Fibroblast of lung (primary cell): ENCODE results near the gene PGF. TPM values are rescaled to one million over a fixed set of nuclear protein-coding genes. Genes with fewer than 3 reads are reported as not detected.
"Not testable (repeated sequence)": the region's sequence is repeated elsewhere in the genome, so short reads cannot be mapped to it uniquely, and the experiment has no call there.

ENCODE experiments used
- DNase-seq, 2 donors: peaks; one replicate each; pipeline versions ENCODE4 v3.0.0 to v3.0.0-alpha.2; 2010; ENCODE audit warnings: low read depth in 2 of 2
- H2AFZ ChIP-seq: 2 replicates; pipeline ENCODE4 v1.5.1; 2012; ENCODE audit warnings: low read length, control low read depth, inconsistent platforms
- H3K27ac ChIP-seq: 2 replicates; pipeline ENCODE4 v1.5.1; 2011; ENCODE audit warnings: low read length, control low read depth; ENCODE audit not compliant: insufficient read depth
- H3K27me3 ChIP-seq: 2 replicates; pipeline ENCODE4 v1.5.1; 2011; ENCODE audit warnings: mild to moderate bottlenecking, low read length; ENCODE audit not compliant: control insufficient read depth, insufficient read depth
- H3K36me3 ChIP-seq: 2 replicates; pipeline ENCODE4 v1.5.1; 2011; ENCODE audit warnings: low read length; ENCODE audit not compliant: control insufficient read depth, insufficient read depth
- H3K4me1 ChIP-seq: 2 replicates; pipeline ENCODE4 v1.5.1; 2011; ENCODE audit warnings: low read length; ENCODE audit not compliant: control insufficient read depth, insufficient read depth; ENCODE audit errors: extremely low read depth
- H3K4me2 ChIP-seq: 2 replicates; pipeline ENCODE4 v1.5.1; 2011; ENCODE audit warnings: low read length, control low read depth; ENCODE audit not compliant: insufficient read depth; ENCODE audit errors: extremely low read depth
- H3K4me3 ChIP-seq, 4 experiments: fragments of 200-600 bp in 1 of 4; sonication (generic) in 1 of 4; replicated peaks in 1 of 4; 2 replicates each; pipeline ENCODE4 v1.5.1; 2011 to 2016; ENCODE audit warnings: low read length in 4 of 4, low read depth in 3 of 4, mild to moderate bottlenecking in 3 of 4, control low read depth in 2 of 4, inconsistent platforms in 1 of 4, mixed read lengths in 1 of 4; ENCODE audit not compliant: insufficient read depth in 1 of 4; ENCODE audit errors: control extremely low read depth in 1 of 4
- H3K79me2 ChIP-seq: 2 replicates; pipeline ENCODE4 v1.5.1; 2012; ENCODE audit warnings: mild to moderate bottlenecking, low read length, inconsistent platforms; ENCODE audit not compliant: control insufficient read depth, insufficient read depth
- H3K9ac ChIP-seq: 2 replicates; pipeline ENCODE4 v1.5.1; 2011; ENCODE audit warnings: mild to moderate bottlenecking, low read length, control low read depth; ENCODE audit not compliant: insufficient read depth
- H3K9me3 ChIP-seq: 2 replicates; pipeline ENCODE4 v1.5.1; 2012; ENCODE audit warnings: low read depth, low read length; ENCODE audit not compliant: control insufficient read depth, insufficient read depth
- H4K20me1 ChIP-seq: 2 replicates; pipeline ENCODE4 v1.5.1; 2011; ENCODE audit warnings: low read length; ENCODE audit not compliant: control insufficient read depth, insufficient read depth; ENCODE audit errors: extremely low read depth
- EZH2 ChIP-seq: IDR thresholded peaks from 2 replicates; pipeline ENCODE4 v1.5.1; 2012; ENCODE audit warnings: low read length, control low read depth, mild to moderate bottlenecking; ENCODE audit errors: missing control alignments
- polyA plus RNA-seq, 2 donors: library from polyadenylated mRNA; depleted of rRNA in 1 of 2; stranded (reverse) in 1 of 2; unstranded in 1 of 2; fragments of >200 nt; gene quantifications; 2 replicates each; pipeline ENCODE4 v1.2.1, GENCODE V29; 2011 to 2012; ENCODE audit warnings: missing spikeins in 1 of 2
- total RNA-seq: library from RNA; depleted of rRNA; stranded (reverse); fragments of >200 nt; gene quantifications from 2 replicates; pipeline ENCODE4 v1.2.1, GENCODE V29; 2014
- TF ChIP-seq, protein P1 (sequence below), 2 donors: IDR thresholded peaks in 1 of 2; conservative IDR thresholded peaks in 1 of 2; 1 replicate in 1 of 2; 2 replicates in 1 of 2; pipeline ENCODE4 v1.5.1; 2011 to 2012; ENCODE audit warnings: low read length in 2 of 2, control low read depth in 1 of 2, inconsistent platforms in 1 of 2, low read depth in 1 of 2, mild to moderate bottlenecking in 1 of 2

The PGF gene
- total and polyA plus RNA-seq, 2 donors (not counting 1 experiment from before 2014, with no cell fraction given) = 1.1 to 7.6 TPM

DNA sequence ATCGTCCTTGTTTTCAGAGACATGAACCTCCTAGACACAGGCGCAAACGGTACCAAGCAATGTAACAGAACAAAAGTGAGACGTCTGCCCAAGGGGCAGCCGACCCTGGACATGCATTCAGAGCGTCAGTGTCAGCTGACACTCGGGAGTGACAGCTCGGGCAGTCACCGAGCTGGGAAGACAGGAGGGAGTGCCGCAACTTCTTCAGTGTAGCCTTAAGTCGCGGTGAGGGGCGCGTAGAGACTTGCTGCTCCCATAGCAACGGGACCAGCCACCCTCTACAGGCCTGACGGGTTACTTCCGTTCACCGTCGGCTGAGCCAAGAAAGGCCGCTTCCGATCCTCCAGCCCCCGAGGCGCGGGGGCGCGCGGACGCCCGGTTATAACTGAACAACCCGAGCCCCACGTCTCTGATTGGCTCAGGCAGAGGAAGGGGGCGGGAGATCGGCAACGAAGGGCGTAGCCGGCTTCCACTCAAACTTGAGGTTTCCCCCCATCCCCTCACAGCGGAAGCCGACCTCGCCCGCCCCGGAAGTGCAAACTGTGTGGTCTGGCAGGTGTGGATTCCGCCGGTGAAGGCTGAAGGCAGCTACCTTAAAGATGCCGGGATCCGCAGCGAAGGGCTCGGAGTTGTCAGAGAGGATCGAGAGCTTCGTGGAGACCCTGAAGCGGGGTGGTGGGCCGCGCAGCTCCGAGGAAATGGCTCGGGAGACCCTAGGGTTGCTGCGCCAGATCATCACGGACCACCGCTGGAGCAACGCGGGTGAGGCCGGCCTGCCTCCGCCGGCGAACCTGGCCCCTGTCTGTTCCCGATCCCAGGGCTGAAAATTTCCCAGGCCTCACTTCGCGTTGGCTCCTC is 47.2 kb upstream of the PGF start, which contains the start of gene EIF2B2:
Gene EIF2B2 (plus strand): TSS at position 530 of the 858 bp plus-strand sequence. CDS start 70 bp downstream, at position 600.
- no peaks in the 10 kb centered on the region for H3K9me3 ChIP-seq
- H3K79me2 ChIP-seq = peaks cover 19% of the 10 kb centered on the region
- no peaks in the 10 kb centered on the region for H3K27me3 ChIP-seq
- H2AFZ ChIP-seq = peak within 1 kb of the TSS; percentile 90
- TF ChIP-seq, protein P1, sequence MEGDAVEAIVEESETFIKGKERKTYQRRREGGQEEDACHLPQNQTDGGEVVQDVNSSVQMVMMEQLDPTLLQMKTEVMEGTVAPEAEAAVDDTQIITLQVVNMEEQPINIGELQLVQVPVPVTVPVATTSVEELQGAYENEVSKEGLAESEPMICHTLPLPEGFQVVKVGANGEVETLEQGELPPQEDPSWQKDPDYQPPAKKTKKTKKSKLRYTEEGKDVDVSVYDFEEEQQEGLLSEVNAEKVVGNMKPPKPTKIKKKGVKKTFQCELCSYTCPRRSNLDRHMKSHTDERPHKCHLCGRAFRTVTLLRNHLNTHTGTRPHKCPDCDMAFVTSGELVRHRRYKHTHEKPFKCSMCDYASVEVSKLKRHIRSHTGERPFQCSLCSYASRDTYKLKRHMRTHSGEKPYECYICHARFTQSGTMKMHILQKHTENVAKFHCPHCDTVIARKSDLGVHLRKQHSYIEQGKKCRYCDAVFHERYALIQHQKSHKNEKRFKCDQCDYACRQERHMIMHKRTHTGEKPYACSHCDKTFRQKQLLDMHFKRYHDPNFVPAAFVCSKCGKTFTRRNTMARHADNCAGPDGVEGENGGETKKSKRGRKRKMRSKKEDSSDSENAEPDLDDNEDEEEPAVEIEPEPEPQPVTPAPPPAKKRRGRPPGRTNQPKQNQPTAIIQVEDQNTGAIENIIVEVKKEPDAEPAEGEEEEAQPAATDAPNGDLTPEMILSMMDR (conservative IDR thresholded peaks at IDR 0.05 in 1 of 2, IDR thresholded peaks at IDR 0.05 in 1 of 2; ENCODE audit: low read depth in 1 of 2, low read length in 2 of 2) = no peak
- TF ChIP-seq EZH2 = no peak
- H3K36me3 ChIP-seq = peaks cover 5% of the 10 kb centered on the region
- peak; percentile 93 to 95 for DNase-seq
- peak within 1 kb of the TSS; percentile 78 for H3K27ac ChIP-seq
- peak within 1 kb of the TSS; percentile 99 for H3K4me2 ChIP-seq
- H3K4me1 ChIP-seq = peaks cover 7% of the 10 kb centered on the region
- peak within 1 kb of the TSS; percentile 81 for H3K9ac ChIP-seq
- peak within 1 kb of the TSS; percentile 51 to 89 (median 76) for H3K4me3 ChIP-seq
- no peaks in the 10 kb centered on the region for H4K20me1 ChIP-seq

DNA sequence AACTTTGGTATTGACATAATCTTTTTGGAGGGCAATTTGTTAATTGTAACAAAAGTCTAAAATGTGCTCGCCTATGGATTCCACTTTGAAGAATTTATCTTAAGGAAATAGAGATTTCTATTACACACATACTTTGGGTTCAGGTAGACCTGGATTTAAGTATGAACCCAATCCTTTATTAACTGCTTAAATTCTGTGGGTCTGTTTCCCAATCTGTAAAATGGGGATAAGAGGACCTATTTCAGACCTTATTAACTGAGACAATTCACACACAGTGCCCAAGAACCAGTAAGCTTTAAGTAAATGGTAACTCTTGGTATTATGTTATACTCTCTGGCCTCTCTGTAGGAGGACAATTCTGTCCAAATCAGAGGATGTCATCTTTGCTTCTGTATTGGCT is 46.5 kb upstream of the PGF start:
- Histone ChIP-seq H3K9me3 (no peaks in the 10 kb centered on the region), H3K27me3 (no peaks in the 10 kb centered on the region), H3K9ac (no peak overlapping the region), H3K36me3 (peaks cover 5% of the 10 kb centered on the region), H3K4me1 (peaks cover 7% of the 10 kb centered on the region), H3K4me2 (no peak overlapping the region), H4K20me1 (no peaks in the 10 kb centered on the region), H2AFZ (peak overlapping the region; percentile 90), H3K79me2 (peaks cover 19% of the 10 kb centered on the region), H3K4me3 (peak overlapping the region in 2 of 4 experiments; percentile 67 to 89), H3K27ac (peak overlapping the region; percentile 78)
- no peak for TF ChIP-seq EZH2
- TF ChIP-seq, protein P1 (conservative IDR thresholded peaks at IDR 0.05 in 1 of 2, IDR thresholded peaks at IDR 0.05 in 1 of 2; ENCODE audit: low read depth in 1 of 2, low read length in 2 of 2) = no peak
- no peak for DNase-seq

DNA sequence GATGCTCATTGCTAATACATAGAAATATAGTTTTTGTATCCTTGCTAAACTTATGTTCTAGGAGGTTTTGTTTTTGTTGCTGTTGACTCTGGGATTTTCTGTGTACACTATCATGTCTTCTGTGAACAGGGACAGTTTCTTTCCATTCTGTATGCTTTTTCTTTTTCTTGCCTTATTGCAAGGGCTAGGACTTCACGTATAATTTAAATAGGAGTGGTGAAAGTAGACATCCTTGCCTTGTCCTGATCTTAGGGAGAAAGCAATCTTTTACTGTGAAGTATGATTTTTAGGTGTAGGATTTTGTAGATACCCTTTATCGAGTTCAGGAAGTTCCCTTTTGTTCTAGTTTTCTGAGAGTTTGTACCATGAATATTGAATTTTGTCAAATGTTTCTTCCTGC is 45.9 kb upstream of the PGF start:
- H3K9me3 ChIP-seq = no peaks in the 10 kb centered on the region
- H3K27ac ChIP-seq = no peak overlapping the region
- no peak overlapping the region for H3K4me3 ChIP-seq
- peaks cover 7% of the 10 kb centered on the region for H3K4me1 ChIP-seq
- H4K20me1 ChIP-seq = no peaks in the 10 kb centered on the region
- no peak for DNase-seq
- H3K9ac ChIP-seq = no peak overlapping the region
- H3K27me3 ChIP-seq = no peaks in the 10 kb centered on the region
- no peak overlapping the region for H2AFZ ChIP-seq
- H3K79me2 ChIP-seq = peaks cover 19% of the 10 kb centered on the region
- TF ChIP-seq, protein P1 (conservative IDR thresholded peaks at IDR 0.05 in 1 of 2, IDR thresholded peaks at IDR 0.05 in 1 of 2; ENCODE audit: low read depth in 1 of 2, low read length in 2 of 2) = no peak
- no peak for TF ChIP-seq EZH2
- peaks cover 2% of the 10 kb centered on the region for H3K36me3 ChIP-seq
- no peak overlapping the region for H3K4me2 ChIP-seq

DNA sequence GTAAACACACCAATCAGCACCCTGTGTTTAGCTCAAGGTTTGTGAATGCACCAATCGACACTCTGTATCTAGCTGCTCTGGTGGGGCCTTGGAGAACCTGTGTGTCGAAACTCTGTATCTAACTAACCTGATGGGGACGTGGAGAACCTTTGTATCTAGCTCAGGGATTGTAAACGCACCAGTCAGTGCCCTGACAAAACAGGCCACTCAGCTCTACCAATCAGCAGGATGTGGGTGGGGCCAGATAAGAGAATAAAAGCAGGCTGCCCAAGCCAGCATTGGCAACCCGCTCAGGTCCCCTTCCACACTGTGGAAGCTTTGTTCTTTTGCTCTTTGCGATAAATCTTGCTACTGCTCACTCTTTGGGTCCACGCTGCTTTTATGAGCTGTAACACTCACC is 40.4 kb upstream of the PGF start:
- not testable (repeated sequence) for DNase-seq

More for the DNA sequence above, 40.4 kb upstream of the PGF start:
- not testable (repeated sequence) for H3K27ac ChIP-seq, H3K36me3 ChIP-seq, H3K9me3 ChIP-seq, H3K79me2 ChIP-seq, H3K9ac ChIP-seq, H3K4me2 ChIP-seq, H3K4me1 ChIP-seq, H4K20me1 ChIP-seq, H3K27me3 ChIP-seq, H3K4me3 ChIP-seq, H2AFZ ChIP-seq
